ENCODE results near the gene AGFG1. TPM values are rescaled to one million over a fixed set of nuclear protein-coding genes. Genes with fewer than 3 reads are reported as not detected.

The AGFG1 gene
- total RNA-seq, 1 experiment from 2014 or later = 72.5 TPM

DNA sequence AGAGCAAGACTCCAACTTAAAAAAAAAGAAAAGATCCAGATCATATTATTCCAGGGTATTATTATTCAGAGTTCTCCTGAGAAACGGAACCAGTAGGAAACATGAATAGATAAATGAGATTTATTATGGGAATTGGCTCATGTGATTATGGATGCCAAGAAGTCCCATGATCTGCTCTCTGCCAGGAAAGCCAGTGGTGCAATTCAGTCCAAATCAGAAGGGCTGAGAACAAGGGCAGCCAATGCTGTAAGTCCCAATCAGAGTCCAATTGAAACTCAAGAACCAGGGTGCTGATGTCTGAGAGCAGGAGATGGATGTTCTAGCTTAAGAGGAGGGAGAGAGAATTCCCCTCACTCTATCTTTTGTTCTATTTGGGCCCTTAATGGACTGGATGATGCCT, 134.5 kb downstream of the AGFG1 start:
- ChIA-PET RAD21 (ENCODE audit: low non-redundant PET in 1 of 2, low total read pairs in 2 of 2, uncharacterized antibody in 2 of 2, unreplicated experiment in 2 of 2) (no interaction called here), CTCF (no interaction called here), POLR2A (no interaction called here)
- TF ChIP-seq, protein P1, sequence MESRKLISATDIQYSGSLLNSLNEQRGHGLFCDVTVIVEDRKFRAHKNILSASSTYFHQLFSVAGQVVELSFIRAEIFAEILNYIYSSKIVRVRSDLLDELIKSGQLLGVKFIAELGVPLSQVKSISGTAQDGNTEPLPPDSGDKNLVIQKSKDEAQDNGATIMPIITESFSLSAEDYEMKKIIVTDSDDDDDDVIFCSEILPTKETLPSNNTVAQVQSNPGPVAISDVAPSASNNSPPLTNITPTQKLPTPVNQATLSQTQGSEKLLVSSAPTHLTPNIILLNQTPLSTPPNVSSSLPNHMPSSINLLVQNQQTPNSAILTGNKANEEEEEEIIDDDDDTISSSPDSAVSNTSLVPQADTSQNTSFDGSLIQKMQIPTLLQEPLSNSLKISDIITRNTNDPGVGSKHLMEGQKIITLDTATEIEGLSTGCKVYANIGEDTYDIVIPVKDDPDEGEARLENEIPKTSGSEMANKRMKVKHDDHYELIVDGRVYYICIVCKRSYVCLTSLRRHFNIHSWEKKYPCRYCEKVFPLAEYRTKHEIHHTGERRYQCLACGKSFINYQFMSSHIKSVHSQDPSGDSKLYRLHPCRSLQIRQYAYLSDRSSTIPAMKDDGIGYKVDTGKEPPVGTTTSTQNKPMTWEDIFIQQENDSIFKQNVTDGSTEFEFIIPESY (IDR thresholded peaks at IDR 0.05; ENCODE audit: extremely low read depth, insufficient replicate concordance, low read length) = no peak
- TF ChIP-seq, protein P2, sequence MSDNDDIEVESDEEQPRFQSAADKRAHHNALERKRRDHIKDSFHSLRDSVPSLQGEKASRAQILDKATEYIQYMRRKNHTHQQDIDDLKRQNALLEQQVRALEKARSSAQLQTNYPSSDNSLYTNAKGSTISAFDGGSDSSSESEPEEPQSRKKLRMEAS (IDR thresholded peaks at IDR 0.05) = no peak
- TF ChIP-seq CEBPB (IDR thresholded peaks at IDR 0.05; ENCODE audit: low read depth) (no peak), RAD21 (IDR thresholded peaks at IDR 0.05; ENCODE audit: low read depth) (no peak), SIN3A (IDR thresholded peaks at IDR 0.05; ENCODE audit: low read depth) (no peak), YY1 (IDR thresholded peaks at IDR 0.05; ENCODE audit: extremely low read depth, insufficient replicate concordance, low read depth, low read length) (no peak), ZNF274 (IDR thresholded peaks at IDR 0.05; ENCODE audit: low read depth, low read length) (no peak), ELF1 (IDR thresholded peaks at IDR 0.05; ENCODE audit: borderline replicate concordance, low read depth) (no peak), SRF (IDR thresholded peaks at IDR 0.05; ENCODE audit: low read depth) (no peak), FOSL1 (IDR thresholded peaks at IDR 0.05; ENCODE audit: low read depth) (no peak), POLR2AphosphoS5 (IDR thresholded peaks at IDR 0.05; ENCODE audit: low read depth, low read length) (no peak), EZH2phosphoT487 (IDR thresholded peaks at IDR 0.05; ENCODE audit: borderline replicate concordance) (no peak), JUND (IDR thresholded peaks at IDR 0.05) (no peak), EGR1 (IDR thresholded peaks at IDR 0.05; ENCODE audit: low read depth) (no peak)
- TF ChIP-seq, protein P3, sequence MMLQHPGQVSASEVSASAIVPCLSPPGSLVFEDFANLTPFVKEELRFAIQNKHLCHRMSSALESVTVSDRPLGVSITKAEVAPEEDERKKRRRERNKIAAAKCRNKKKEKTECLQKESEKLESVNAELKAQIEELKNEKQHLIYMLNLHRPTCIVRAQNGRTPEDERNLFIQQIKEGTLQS (IDR thresholded peaks at IDR 0.05) = no peak
- no peaks in the 10 kb centered on the region for H3K4me1 ChIP-seq (ENCODE audit: control insufficient read depth in 1 of 2, insufficient read depth in 2 of 2, low read length in 2 of 2)
- H3K9me3 ChIP-seq (ENCODE audit: control insufficient read depth in 1 of 2, insufficient read depth in 1 of 2, low read depth in 1 of 2, low read length in 2 of 2) = no peaks in the 10 kb centered on the region
- H3K4me2 ChIP-seq (ENCODE audit: low read length) = no peak overlapping the region
- DNase-seq (ENCODE audit: low read depth, low spot score) (no peak), ATAC-seq (no peak)
- H3K9ac ChIP-seq (ENCODE audit: low read length) = no peak overlapping the region
- no TSS peak for BruUV-seq (replicated peaks)
- no peak overlapping the region for H3K4me3 ChIP-seq (replicated peaks in 1 of 2; ENCODE audit: low read depth in 1 of 2, low read length in 2 of 2)
- no peak overlapping the region for H2AFZ ChIP-seq (ENCODE audit: low read depth, low read length, poor library complexity, severe bottlenecking)
- intact Hi-C loops (cut with micrococcal nuclease) = no loop called here
- H3K9me2 ChIP-seq (ENCODE audit: insufficient read depth) = no peaks in the 10 kb centered on the region
- H3K36me3 ChIP-seq (ENCODE audit: control insufficient read depth in 1 of 2, insufficient read depth in 2 of 2, low read length in 2 of 2) = no peaks in the 10 kb centered on the region
- H3K27ac ChIP-seq (ENCODE audit: low read depth, low read length) = no peak overlapping the region
- H4K20me1 ChIP-seq (ENCODE audit: insufficient read depth) = no peaks in the 10 kb centered on the region
- no peaks in the 10 kb centered on the region for H3K27me3 ChIP-seq (ENCODE audit: insufficient read depth, low read length)
- H3K79me2 ChIP-seq (ENCODE audit: insufficient read depth, low read length) = no peaks in the 10 kb centered on the region

All from HCT116 (cell line).